A673 (cell line): ENCODE measurements around the gene TMEM273.

Source experiments
- EZH2 ChIP-seq: fragments of 200-600 bp; sonication (generic); IDR thresholded peaks from 2 replicates; pipeline ENCODE4 v1.6.1; 2017; ENCODE audit warnings: borderline replicate concordance, low read depth, mild to moderate bottlenecking, mixed read lengths, antibody characterized with exemption, low read length; ENCODE audit not compliant: poor library complexity, severe bottlenecking
- TF ChIP-seq, protein P1 (sequence below): fragments of 300-800, 200-600 bp; sonication (generic); conservative IDR thresholded peaks from 2 replicates; pipeline ENCODE4 v1.5.1; 2017; ENCODE audit warnings: low read depth, mild to moderate bottlenecking, antibody characterized with exemption, low read length, moderate library complexity, mixed read lengths

GRCh38 chr10:49160110-49160509, 28.1 kb downstream of the TMEM273 start:
- TF ChIP-seq, protein P1, sequence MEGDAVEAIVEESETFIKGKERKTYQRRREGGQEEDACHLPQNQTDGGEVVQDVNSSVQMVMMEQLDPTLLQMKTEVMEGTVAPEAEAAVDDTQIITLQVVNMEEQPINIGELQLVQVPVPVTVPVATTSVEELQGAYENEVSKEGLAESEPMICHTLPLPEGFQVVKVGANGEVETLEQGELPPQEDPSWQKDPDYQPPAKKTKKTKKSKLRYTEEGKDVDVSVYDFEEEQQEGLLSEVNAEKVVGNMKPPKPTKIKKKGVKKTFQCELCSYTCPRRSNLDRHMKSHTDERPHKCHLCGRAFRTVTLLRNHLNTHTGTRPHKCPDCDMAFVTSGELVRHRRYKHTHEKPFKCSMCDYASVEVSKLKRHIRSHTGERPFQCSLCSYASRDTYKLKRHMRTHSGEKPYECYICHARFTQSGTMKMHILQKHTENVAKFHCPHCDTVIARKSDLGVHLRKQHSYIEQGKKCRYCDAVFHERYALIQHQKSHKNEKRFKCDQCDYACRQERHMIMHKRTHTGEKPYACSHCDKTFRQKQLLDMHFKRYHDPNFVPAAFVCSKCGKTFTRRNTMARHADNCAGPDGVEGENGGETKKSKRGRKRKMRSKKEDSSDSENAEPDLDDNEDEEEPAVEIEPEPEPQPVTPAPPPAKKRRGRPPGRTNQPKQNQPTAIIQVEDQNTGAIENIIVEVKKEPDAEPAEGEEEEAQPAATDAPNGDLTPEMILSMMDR: no peak
- no peak for TF ChIP-seq EZH2
